SK-N-SH (cell line): ENCODE measurements around the gene GALNTL6. TPM values are rescaled to one million over a fixed set of nuclear protein-coding genes. Genes with fewer than 3 reads are reported as not detected.

ENCODE experiments used
- CTCF ChIA-PET: fragments of 300-600, 350-600 bp; formaldehyde crosslinking; extraction: SDS; loops from one replicate; lab custom pipeline; 2021; lab: Yijun Ruan, JAX
- POLR2A ChIA-PET: fragments of 350-600 bp; sonication (Branson Sonifier 250); formaldehyde crosslinking; extraction: SDS; loops from one replicate; lab custom pipeline; 2020; ENCODE audit warnings: antibody characterized with exemption, inconsistent platforms; lab: Yijun Ruan, JAX
- DNase-seq: peaks from one replicate; pipeline ENCODE4 v3.0.0; 2012
- H2AFZ ChIP-seq: fragments of 200-600 bp; sonication (generic); 2 replicates; pipeline ENCODE4 v1.8.1; 2016; ENCODE audit warnings: antibody characterized with exemption, mild to moderate bottlenecking, low read depth
- H3F3A ChIP-seq: fragments of 200-600 bp; sonication (generic); replicated peaks from 2 replicates; pipeline ENCODE3; 2016; ENCODE audit warnings: antibody characterized with exemption, mild to moderate bottlenecking; ENCODE audit not compliant: insufficient read depth
- H3K27ac ChIP-seq, 2 experiments: fragments of 200-500 bp in 1 of 2; fragments of 200-600 bp in 1 of 2; sonication (Bioruptor generic) in 1 of 2; sonication (generic), shearing (Covaris generic) in 1 of 2; 2 replicates each; pipeline versions ENCODE4 v1.5.1 to v1.6.1; 2014 to 2016; ENCODE audit warnings: low read depth in 2 of 2, inconsistent platforms in 1 of 2, low read length in 1 of 2, mild to moderate bottlenecking in 1 of 2, mixed read lengths in 1 of 2
- H3K27me3 ChIP-seq: fragments of 200-600 bp; sonication (generic), shearing (Covaris generic); 2 replicates; pipeline ENCODE4 v1.6.1; 2016; ENCODE audit warnings: mixed run types; ENCODE audit not compliant: insufficient read depth
- H3K36me3 ChIP-seq, 2 experiments: fragments of 200-500 bp in 1 of 2; fragments of 200-600 bp in 1 of 2; sonication (Bioruptor generic) in 1 of 2; sonication (generic) in 1 of 2; replicated peaks in 1 of 2; 2 replicates each; pipeline versions ENCODE3 to v1.5.1; 2014 to 2016; ENCODE audit warnings: low read length in 1 of 2, mild to moderate bottlenecking in 1 of 2; ENCODE audit not compliant: insufficient read depth in 2 of 2, control insufficient read depth in 1 of 2
- H3K4me1 ChIP-seq, 2 experiments: fragments of 200-500 bp in 1 of 2; fragments of 200-600 bp in 1 of 2; sonication (Bioruptor generic) in 1 of 2; sonication (generic), shearing (Covaris generic) in 1 of 2; 2 replicates each; pipeline versions ENCODE4 v1.5.1 to v1.6.1; 2014 to 2016; ENCODE audit warnings: low read depth in 1 of 2, low read length in 1 of 2, mixed run types in 1 of 2; ENCODE audit not compliant: insufficient read depth in 2 of 2, control insufficient read depth in 1 of 2
- H3K4me2 ChIP-seq: fragments of 200-600 bp; sonication (generic), shearing (Covaris generic); 2 replicates; pipeline ENCODE4 v1.6.1; 2017; ENCODE audit warnings: mixed run types
- H3K4me3 ChIP-seq, 2 experiments: fragments of 200-500 bp in 1 of 2; fragments of 200-600 bp in 1 of 2; sonication (Bioruptor generic) in 1 of 2; sonication (generic), shearing (Covaris generic) in 1 of 2; 2 replicates each; pipeline versions ENCODE4 v1.5.1 to v1.8.1; 2014 to 2016; ENCODE audit warnings: low read depth in 2 of 2, inconsistent platforms in 1 of 2, low read length in 1 of 2, mild to moderate bottlenecking in 1 of 2, mixed read lengths in 1 of 2, moderate library complexity in 1 of 2
- H3K79me2 ChIP-seq: fragments of 200-600 bp; sonication (generic); 2 replicates; pipeline ENCODE4 v1.8.1; 2017; ENCODE audit warnings: mild to moderate bottlenecking; ENCODE audit not compliant: insufficient read depth
- H3K9ac ChIP-seq: fragments of 200-600 bp; sonication (generic); 2 replicates; pipeline ENCODE4 v1.6.1; 2017; ENCODE audit warnings: mixed run types
- H3K9me2 ChIP-seq: fragments of 200-600 bp; sonication (generic); 2 replicates; pipeline ENCODE4 v1.6.1; 2017; ENCODE audit warnings: mixed run types
- H3K9me3 ChIP-seq: fragments of 200-600 bp; sonication (generic); 2 replicates; pipeline ENCODE4 v1.6.1; 2017; ENCODE audit warnings: mixed run types, mild to moderate bottlenecking, moderate library complexity
- H4K20me1 ChIP-seq: fragments of 200-600 bp; sonication (generic); 2 replicates; pipeline ENCODE4 v1.6.1; 2017; ENCODE audit warnings: mild to moderate bottlenecking, mixed run types; ENCODE audit not compliant: insufficient read depth
- EP300 ChIP-seq, 2 experiments: IDR thresholded peaks; 2 replicates each; pipeline versions ENCODE4 v1.4.0 to v1.6.1; 2012; ENCODE audit warnings: borderline replicate concordance in 1 of 2, low read depth in 1 of 2, low read length in 1 of 2
- EZH2phosphoT487 ChIP-seq: fragments of 200-600 bp; sonication (generic); IDR thresholded peaks from 2 replicates; pipeline ENCODE4 v1.6.1; 2017; ENCODE audit warnings: low read depth, mixed run types, mild to moderate bottlenecking, antibody characterized with exemption, moderate library complexity, borderline replicate concordance
- GABPA ChIP-seq: IDR thresholded peaks from 2 replicates; pipeline ENCODE4 v1.4.0; 2012; ENCODE audit warnings: low read depth, mild to moderate bottlenecking
- JUND ChIP-seq: IDR thresholded peaks from 2 replicates; pipeline ENCODE4 v1.4.0; 2012
- NFIC ChIP-seq: IDR thresholded peaks from 2 replicates; pipeline ENCODE4 v1.4.0; 2012; ENCODE audit warnings: borderline replicate concordance
- NRF1 ChIP-seq: IDR thresholded peaks from 2 replicates; pipeline ENCODE4 v1.6.1; 2012; ENCODE audit warnings: low read depth, mild to moderate bottlenecking, low read length
- POLR2AphosphoS5 ChIP-seq: IDR thresholded peaks from 2 replicates; pipeline ENCODE4 v1.6.1; 2012; ENCODE audit warnings: low read depth, low read length
- RCOR1 ChIP-seq: fragments of 150-350 bp; IDR thresholded peaks from 2 replicates; pipeline ENCODE4 v1.6.1; 2017; ENCODE audit warnings: antibody characterized with exemption, low read length
- RXRA ChIP-seq: IDR thresholded peaks from 2 replicates; pipeline ENCODE4 v1.4.0; 2012; ENCODE audit warnings: low read depth, mild to moderate bottlenecking, borderline replicate concordance
- TAF1 ChIP-seq: IDR thresholded peaks from 2 replicates; pipeline ENCODE4 v1.6.1; 2012; ENCODE audit warnings: low read depth, mild to moderate bottlenecking, low read length, moderate library complexity, borderline replicate concordance
- TEAD4 ChIP-seq: IDR thresholded peaks from 2 replicates; pipeline ENCODE4 v1.4.0; 2012; ENCODE audit warnings: mild to moderate bottlenecking, borderline replicate concordance; ENCODE audit not compliant: insufficient read depth
- USF1 ChIP-seq: IDR thresholded peaks from 2 replicates; pipeline ENCODE4 v1.4.0; 2012; ENCODE audit warnings: low read depth, borderline replicate concordance
- WGBS: methylation state at CpG from one replicate; pipeline ENCODE4 v1.1.6; 2017; ENCODE audit warnings: low lambda C conversion rate; 5-methylcytosine and 5-hydroxymethylcytosine counted together
- polyA plus RNA-seq, 3 experiments: library from polyadenylated mRNA; depleted of rRNA; stranded (reverse); fragments of >200 nt; gene quantifications; 2 replicates each; pipeline ENCODE4 v1.2.3, GENCODE V29; 2012
- TF ChIP-seq, protein P1 (sequence below): IDR thresholded peaks from 2 replicates; pipeline ENCODE4 v1.4.0; 2012; ENCODE audit warnings: low read depth
- TF ChIP-seq, protein P2 (sequence below): fragments of 150-350 bp; IDR thresholded peaks from 2 replicates; pipeline ENCODE4 v1.6.1; 2017; ENCODE audit warnings: antibody characterized with exemption, low read length, low read depth, borderline replicate concordance
- TF ChIP-seq, protein P3 (sequence below): IDR thresholded peaks from 2 replicates; pipeline ENCODE4; 2012
- TF ChIP-seq, protein P4 (sequence below): fragments of 200-600 bp; sonication (generic); IDR thresholded peaks from 2 replicates; pipeline ENCODE4 v1.6.1; 2017; ENCODE audit warnings: antibody characterized with exemption, mild to moderate bottlenecking, moderate library complexity

GALNTL6 gene
- polyA plus RNA-seq, 1 of the 3 experiments (the other 2 are of a cell fraction): 0.07 TPM

DNA sequence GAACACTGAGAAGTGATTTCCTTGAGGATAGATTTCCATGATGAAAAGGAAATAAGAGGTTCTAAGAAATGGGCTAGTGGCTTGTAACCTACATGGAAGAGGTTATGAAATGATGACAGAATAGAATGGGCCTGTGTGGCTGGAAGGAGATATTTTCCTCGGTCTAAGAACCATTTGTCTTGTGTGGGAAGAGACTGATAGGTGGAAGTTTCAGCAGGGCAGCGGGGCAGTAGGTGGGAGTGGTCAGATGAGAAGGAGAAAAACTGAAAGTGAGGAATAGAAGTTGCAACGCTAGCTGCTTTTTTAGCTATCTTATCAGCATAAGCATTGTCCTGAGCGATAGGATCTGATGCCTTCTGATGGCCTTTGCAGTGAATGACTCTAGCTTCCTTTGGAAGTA, 1144.0 kb downstream of the GALNTL6 start (continued):
- no peak for TF ChIP-seq USF1
- TF ChIP-seq EZH2phosphoT487: no peak
- TF ChIP-seq JUND: no peak
- TF ChIP-seq NFIC: no peak
- no peak for TF ChIP-seq TEAD4

DNA sequence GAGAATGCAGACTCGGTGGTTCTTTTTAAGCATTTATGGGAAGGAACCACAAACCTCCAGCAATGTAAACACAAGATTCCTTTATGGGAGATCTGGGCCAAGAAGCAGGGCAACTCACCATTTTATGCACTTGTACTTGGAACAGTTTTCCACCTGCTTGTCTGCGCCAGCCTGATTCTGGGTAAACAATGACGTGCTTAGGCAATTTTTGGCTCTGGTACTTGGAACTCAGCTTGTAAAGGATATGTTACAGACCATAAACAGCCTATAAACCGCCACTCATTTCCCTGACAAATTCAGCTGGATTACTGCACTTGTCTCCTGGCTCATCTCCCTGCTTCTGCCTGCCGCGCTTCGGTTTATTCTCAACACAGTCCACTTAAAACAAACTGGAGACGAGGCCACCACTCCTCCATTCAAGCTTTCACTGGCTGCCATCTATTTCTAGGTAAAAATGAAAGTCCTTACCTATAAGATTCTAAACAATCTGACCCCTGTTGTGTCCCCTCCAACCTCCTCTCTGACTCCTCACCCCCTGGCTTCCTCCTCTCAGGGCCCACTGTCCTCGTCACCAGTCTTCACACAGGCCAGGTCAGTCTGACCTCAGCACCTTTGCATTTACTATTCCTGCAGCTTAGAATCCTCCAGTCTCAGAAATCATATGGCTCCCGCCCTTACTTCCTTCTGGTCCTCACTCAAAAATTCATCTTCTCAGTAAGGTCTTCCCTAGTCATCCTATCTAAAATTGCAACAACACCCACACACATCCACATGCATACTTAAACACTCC, 1149.6 kb downstream of the GALNTL6 start:
- Histone ChIP-seq H3K27ac (no peak overlapping the region), H3K4me2 (no peak overlapping the region), H4K20me1 (no peaks in the 10 kb centered on the region), H3K9me2 (no peaks in the 10 kb centered on the region), H3K9ac (no peak overlapping the region), H3K79me2 (no peaks in the 10 kb centered on the region; the same call in 1 of the 2 replicates), H3F3A (no peaks in the 10 kb centered on the region), H3K9me3 (no peaks in the 10 kb centered on the region), H3K27me3 (peaks cover 9% of the 10 kb centered on the region; the same call in 1 of the 2 replicates), H3K36me3 (no peaks in the 10 kb centered on the region), H3K4me3 (no peak overlapping the region), H3K4me1 (no peaks in the 10 kb centered on the region), H2AFZ (no peak overlapping the region)
- ChIA-PET POLR2A (no interaction called here), CTCF (no interaction called here)
- WGBS: 53% methylated on average over 10 of the region's 10 CpGs
- TF ChIP-seq, protein P1, sequence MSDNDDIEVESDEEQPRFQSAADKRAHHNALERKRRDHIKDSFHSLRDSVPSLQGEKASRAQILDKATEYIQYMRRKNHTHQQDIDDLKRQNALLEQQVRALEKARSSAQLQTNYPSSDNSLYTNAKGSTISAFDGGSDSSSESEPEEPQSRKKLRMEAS: no peak
- TF ChIP-seq RXRA: no peak
- no peak for TF ChIP-seq RCOR1
- TF ChIP-seq GABPA: no peak
- DNase-seq: no peak

GRCh38 chr4:172963498-172964294, 1150.5 kb downstream of the GALNTL6 start:
- no peak overlapping the region for H3K4me2 ChIP-seq
- ChIA-PET POLR2A (no interaction called here), CTCF (no interaction called here)
- H3K27me3 ChIP-seq: peaks cover 9% of the 10 kb centered on the region; the same call in 1 of the 2 replicates
- H3K9me3 ChIP-seq: peaks cover 1% of the 10 kb centered on the region; the same call in 1 of the 2 replicates
- no peaks in the 10 kb centered on the region for H3K9me2 ChIP-seq
- H3F3A ChIP-seq: no peaks in the 10 kb centered on the region
- 45% methylated on average over 5 of the region's 5 CpGs for WGBS
- no peaks in the 10 kb centered on the region; the same call in 1 of the 2 replicates for H3K79me2 ChIP-seq
- no peak overlapping the region for H3K4me3 ChIP-seq
- no peaks in the 10 kb centered on the region for H3K4me1 ChIP-seq
- no peak overlapping the region for H3K9ac ChIP-seq
- no peaks in the 10 kb centered on the region for H4K20me1 ChIP-seq
- no peak overlapping the region for H2AFZ ChIP-seq
- no peak for DNase-seq
- no peak overlapping the region for H3K27ac ChIP-seq
- no peaks in the 10 kb centered on the region for H3K36me3 ChIP-seq
- TF ChIP-seq TAF1 (no peak), GABPA (no peak), RXRA (no peak), EP300 (IDR thresholded peaks at IDR 0.05; ENCODE audit: borderline replicate concordance in 1 of 2, low read depth in 1 of 2, low read length in 1 of 2) (no peak), NRF1 (no peak), JUND (no peak), USF1 (no peak), POLR2AphosphoS5 (no peak)
- TF ChIP-seq, protein P2, sequence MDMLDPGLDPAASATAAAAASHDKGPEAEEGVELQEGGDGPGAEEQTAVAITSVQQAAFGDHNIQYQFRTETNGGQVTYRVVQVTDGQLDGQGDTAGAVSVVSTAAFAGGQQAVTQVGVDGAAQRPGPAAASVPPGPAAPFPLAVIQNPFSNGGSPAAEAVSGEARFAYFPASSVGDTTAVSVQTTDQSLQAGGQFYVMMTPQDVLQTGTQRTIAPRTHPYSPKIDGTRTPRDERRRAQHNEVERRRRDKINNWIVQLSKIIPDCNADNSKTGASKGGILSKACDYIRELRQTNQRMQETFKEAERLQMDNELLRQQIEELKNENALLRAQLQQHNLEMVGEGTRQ: no peak
- TF ChIP-seq, protein P3, sequence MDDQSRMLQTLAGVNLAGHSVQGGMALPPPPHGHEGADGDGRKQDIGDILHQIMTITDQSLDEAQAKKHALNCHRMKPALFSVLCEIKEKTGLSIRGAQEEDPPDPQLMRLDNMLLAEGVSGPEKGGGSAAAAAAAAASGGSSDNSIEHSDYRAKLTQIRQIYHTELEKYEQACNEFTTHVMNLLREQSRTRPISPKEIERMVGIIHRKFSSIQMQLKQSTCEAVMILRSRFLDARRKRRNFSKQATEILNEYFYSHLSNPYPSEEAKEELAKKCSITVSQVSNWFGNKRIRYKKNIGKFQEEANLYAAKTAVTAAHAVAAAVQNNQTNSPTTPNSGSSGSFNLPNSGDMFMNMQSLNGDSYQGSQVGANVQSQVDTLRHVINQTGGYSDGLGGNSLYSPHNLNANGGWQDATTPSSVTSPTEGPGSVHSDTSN: no peak
- TF ChIP-seq, protein P1: no peak
- TF ChIP-seq, protein P4, sequence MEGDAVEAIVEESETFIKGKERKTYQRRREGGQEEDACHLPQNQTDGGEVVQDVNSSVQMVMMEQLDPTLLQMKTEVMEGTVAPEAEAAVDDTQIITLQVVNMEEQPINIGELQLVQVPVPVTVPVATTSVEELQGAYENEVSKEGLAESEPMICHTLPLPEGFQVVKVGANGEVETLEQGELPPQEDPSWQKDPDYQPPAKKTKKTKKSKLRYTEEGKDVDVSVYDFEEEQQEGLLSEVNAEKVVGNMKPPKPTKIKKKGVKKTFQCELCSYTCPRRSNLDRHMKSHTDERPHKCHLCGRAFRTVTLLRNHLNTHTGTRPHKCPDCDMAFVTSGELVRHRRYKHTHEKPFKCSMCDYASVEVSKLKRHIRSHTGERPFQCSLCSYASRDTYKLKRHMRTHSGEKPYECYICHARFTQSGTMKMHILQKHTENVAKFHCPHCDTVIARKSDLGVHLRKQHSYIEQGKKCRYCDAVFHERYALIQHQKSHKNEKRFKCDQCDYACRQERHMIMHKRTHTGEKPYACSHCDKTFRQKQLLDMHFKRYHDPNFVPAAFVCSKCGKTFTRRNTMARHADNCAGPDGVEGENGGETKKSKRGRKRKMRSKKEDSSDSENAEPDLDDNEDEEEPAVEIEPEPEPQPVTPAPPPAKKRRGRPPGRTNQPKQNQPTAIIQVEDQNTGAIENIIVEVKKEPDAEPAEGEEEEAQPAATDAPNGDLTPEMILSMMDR: no peak
